Measurements from ENCODE around the gene NCAN. TPM values are rescaled to one million over a fixed set of nuclear protein-coding genes. Genes with fewer than 3 reads are reported as not detected.
"Not testable (repeated sequence)": the region's sequence is repeated elsewhere in the genome, so short reads cannot be mapped to it uniquely, and the experiment has no call there.

Gene NCAN
- total RNA-seq, 1 donor from 2014 or later, result not detected

DNA sequence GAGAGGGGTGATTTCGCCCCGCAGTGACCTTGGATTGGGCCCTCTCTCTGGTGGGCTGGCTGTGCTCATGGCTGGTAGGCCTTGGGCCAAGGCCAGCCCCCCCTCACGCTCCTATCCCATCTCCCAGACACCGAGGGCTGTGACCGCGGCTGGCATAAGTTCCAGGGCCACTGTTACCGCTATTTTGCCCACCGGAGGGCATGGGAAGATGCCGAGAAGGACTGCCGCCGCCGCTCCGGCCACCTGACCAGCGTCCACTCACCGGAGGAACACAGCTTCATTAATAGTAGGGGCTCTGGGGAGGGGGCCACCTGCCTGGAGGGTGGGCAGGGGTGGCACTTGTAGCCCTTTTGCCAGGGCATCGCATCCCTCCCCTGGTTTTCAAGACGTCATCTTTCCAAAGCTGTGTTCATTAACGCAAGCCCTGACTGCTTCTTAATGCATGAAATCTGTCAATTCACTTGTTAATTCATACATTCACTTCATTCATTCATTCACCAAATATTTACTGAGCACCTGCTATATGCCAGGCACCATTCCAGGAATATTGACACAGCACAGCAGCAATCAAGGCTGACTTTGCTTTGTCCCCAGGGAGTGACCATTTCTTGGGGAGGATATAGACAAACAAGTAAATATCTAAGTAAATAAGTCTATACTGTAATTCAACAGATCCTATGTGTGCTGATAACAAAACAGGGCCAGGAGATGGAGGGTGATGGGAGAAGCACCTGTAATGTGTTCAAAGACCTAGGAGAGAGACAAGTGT is 26.6 kb downstream of the NCAN start:
- intact Hi-C loops (cut with micrococcal nuclease), result no loop called here
- H3K36me3 Mint-ChIP-seq (ENCODE audit: low read depth), result no peaks in the 10 kb centered on the region
- ChIA-PET POLR2A (no interaction called here), CTCF (no interaction called here)
- TF ChIP-seq, protein P1, sequence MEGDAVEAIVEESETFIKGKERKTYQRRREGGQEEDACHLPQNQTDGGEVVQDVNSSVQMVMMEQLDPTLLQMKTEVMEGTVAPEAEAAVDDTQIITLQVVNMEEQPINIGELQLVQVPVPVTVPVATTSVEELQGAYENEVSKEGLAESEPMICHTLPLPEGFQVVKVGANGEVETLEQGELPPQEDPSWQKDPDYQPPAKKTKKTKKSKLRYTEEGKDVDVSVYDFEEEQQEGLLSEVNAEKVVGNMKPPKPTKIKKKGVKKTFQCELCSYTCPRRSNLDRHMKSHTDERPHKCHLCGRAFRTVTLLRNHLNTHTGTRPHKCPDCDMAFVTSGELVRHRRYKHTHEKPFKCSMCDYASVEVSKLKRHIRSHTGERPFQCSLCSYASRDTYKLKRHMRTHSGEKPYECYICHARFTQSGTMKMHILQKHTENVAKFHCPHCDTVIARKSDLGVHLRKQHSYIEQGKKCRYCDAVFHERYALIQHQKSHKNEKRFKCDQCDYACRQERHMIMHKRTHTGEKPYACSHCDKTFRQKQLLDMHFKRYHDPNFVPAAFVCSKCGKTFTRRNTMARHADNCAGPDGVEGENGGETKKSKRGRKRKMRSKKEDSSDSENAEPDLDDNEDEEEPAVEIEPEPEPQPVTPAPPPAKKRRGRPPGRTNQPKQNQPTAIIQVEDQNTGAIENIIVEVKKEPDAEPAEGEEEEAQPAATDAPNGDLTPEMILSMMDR (IDR thresholded peaks at IDR 0.05), result no peak
- no peaks in the 10 kb centered on the region for H3K4me1 Mint-ChIP-seq
- H3K27me3 Mint-ChIP-seq, result peaks cover 8% of the 10 kb centered on the region
- no peak overlapping the region for H3K27ac Mint-ChIP-seq
- DNase-seq (no peak), ATAC-seq (ENCODE audit: low read depth) (no peak)
- no peak overlapping the region for H3K4me3 Mint-ChIP-seq
- peaks cover 12% of the 10 kb centered on the region for H3K9me3 Mint-ChIP-seq

DNA sequence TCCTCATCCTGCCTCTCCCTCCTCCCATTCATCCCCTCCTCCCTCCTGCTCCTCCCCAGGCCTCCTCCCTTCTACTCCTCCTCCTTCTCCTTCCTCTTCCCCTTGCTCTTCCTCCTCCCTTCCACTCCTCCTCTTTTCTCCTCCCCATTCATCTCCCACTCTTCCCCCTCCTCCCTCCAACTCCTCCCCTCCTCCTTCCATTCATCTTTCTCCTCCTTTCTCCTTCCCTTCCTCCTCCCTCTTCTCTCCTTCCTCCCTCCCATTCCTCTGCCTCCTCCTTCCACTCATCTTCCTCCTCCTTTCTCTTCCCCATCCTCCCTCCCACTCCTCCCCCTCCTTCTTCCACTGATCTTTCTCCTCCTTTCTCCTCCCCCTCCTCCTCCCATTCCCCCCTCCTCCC is 27.9 kb downstream of the NCAN start:
- H3K4me1 Mint-ChIP-seq, result no peaks in the 10 kb centered on the region
- no peaks in the 10 kb centered on the region for H3K36me3 Mint-ChIP-seq (ENCODE audit: low read depth)
- TF ChIP-seq, protein P1 (IDR thresholded peaks at IDR 0.05), result no peak
- ChIA-PET POLR2A (no interaction called here), CTCF (no interaction called here)
- no peak for ATAC-seq (ENCODE audit: low read depth)
- DNase-seq, result no peak
- intact Hi-C loops (cut with micrococcal nuclease), result no loop called here
- peaks cover 6% of the 10 kb centered on the region for H3K9me3 Mint-ChIP-seq
- no peak overlapping the region for H3K4me3 Mint-ChIP-seq
- peaks cover 10% of the 10 kb centered on the region for H3K27me3 Mint-ChIP-seq
- no peak overlapping the region for H3K27ac Mint-ChIP-seq

DNA sequence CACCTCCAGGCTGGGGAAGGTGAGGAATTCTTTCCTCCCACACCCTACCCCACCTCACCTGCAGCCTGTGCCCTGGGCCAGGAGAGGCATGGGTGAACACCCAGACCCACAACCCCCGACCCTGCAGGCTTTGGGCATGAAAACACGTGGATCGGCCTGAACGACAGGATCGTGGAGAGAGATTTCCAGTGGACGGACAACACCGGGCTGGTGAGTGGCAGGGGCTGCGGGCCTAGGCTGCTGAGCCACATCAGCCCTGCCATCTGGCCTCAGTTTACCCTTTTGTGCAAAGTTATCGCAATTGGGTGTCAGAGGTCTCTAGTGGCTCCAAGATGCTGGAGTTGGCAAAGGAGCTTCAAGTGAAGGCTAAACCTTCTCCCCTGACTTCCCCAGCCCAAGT is 28.7 kb downstream of the NCAN start:
- no peak overlapping the region for H3K4me3 Mint-ChIP-seq
- intact Hi-C loops (cut with micrococcal nuclease), result no loop called here
- no peaks in the 10 kb centered on the region for H3K4me1 Mint-ChIP-seq
- ATAC-seq (ENCODE audit: low read depth) (no peak), DNase-seq (no peak)
- H3K27ac Mint-ChIP-seq, result no peak overlapping the region
- CTCF ChIA-PET, result no interaction called here
- TF ChIP-seq, protein P1 (IDR thresholded peaks at IDR 0.05), result no peak
- H3K36me3 Mint-ChIP-seq (ENCODE audit: low read depth), result no peaks in the 10 kb centered on the region
- POLR2A ChIA-PET, result no interaction called here
- peaks cover 10% of the 10 kb centered on the region for H3K27me3 Mint-ChIP-seq
- H3K9me3 Mint-ChIP-seq, result peaks cover 6% of the 10 kb centered on the region

DNA sequence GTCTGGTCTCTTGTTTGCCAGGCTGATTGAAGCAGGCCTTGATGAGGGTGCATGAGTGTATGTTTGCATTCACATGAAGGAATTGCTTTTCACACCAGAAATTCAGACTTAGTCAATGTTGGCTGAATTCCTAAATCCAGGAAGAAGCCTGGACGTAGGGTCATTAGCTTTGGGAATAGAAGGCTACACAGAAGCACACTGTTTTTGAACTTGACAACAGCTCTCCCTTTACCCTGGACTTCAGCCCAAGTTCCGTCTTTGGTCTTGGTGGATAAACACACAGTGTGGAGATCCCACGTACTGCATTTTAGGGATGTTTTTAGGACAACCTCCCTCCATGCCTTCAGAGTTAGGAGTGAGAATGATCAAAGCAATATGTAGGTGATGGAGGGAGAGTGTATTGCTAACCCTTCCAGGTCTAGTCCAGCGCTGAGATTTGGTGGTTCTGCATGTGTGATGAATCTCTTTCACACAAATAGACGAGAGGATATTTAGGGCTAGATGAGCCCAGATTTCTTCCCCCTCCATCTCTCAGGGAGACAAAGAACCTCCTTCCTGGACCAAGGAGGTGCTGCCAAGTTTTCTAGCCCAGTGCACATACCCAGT is 38.5 kb downstream of the NCAN start:
- ATAC-seq (ENCODE audit: low read depth), result no peak
- Mint-ChIP-seq H3K36me3 (ENCODE audit: low read depth) (no peaks in the 10 kb centered on the region), H3K27me3 (peaks cover 38% of the 10 kb centered on the region), H3K4me1 (no peaks in the 10 kb centered on the region), H3K9me3 (no peaks in the 10 kb centered on the region), H3K4me3 (no peak overlapping the region), H3K27ac (no peak overlapping the region)
- no peak for DNase-seq
- ChIA-PET POLR2A (no interaction called here), CTCF (no interaction called here)
- intact Hi-C loops (cut with micrococcal nuclease), result no loop called here
- TF ChIP-seq, protein P1 (IDR thresholded peaks at IDR 0.05), result no peak

DNA sequence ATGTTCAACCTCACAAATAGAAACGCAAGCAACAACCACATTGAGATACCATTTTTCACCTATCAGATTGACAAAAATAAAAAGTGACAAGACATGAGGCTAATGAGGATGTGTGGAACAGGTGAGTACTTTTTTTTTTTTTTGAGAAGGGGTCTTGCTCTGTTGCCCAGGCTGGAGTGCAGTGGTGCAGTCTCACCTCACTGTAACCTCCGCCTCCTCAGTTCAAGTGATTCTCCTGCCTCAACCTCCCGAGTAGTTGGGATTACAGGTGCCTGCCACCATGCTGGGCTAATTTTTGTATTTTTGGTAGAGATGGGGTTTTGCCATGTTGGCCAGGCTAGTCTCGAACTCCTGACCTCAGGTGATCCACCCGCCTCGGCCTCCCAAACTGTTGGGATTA is 41.7 kb downstream of the NCAN start:
- H3K9me3 Mint-ChIP-seq; POLR2A ChIA-PET; H3K27ac Mint-ChIP-seq; ATAC-seq (ENCODE audit: low read depth); H3K4me3 Mint-ChIP-seq; H3K4me1 Mint-ChIP-seq; H3K36me3 Mint-ChIP-seq (ENCODE audit: low read depth); DNase-seq; CTCF ChIA-PET; intact Hi-C loops (cut with micrococcal nuclease): not testable (repeated sequence)
- peaks cover 49% of the 10 kb centered on the region for H3K27me3 Mint-ChIP-seq
